AG08395 (cell line): ENCODE measurements around the gene MBTPS1.
A peak's percentile ranks its signal among the peaks of the same experiment; 100 is the strongest.

Experiments used
- DNase-seq: peaks from one replicate; pipeline ENCODE4 v3.0.0; 2012; ENCODE audit warnings: mixed read lengths, low spot score

Gene MBTPS1

GRCh38 chr16:84074721-84075120, 42.0 kb downstream of the MBTPS1 start:
- DNase-seq: no peak

- no peak for DNase-seq
These were observed 44.7 kb downstream of the MBTPS1 start for GRCh38 chr16:84072014-84072413.

- no peak for DNase-seq
These were observed 45.6 kb downstream of the MBTPS1 start for GRCh38 chr16:84071121-84071520.

- no peak for DNase-seq
These were observed 47.2 kb downstream of the MBTPS1 start for GRCh38 chr16:84069540-84069939.

GRCh38 chr16:84068783-84069462, 47.8 kb downstream of the MBTPS1 start:
- DNase-seq: no peak

GRCh38 chr16:84068041-84068440, 48.7 kb downstream of the MBTPS1 start:
- no peak for DNase-seq

GRCh38 chr16:84067640-84068039, 49.1 kb downstream of the MBTPS1 start:
- DNase-seq: no peak

GRCh38 chr16:84065536-84066132, 51.1 kb downstream of the MBTPS1 start:
- DNase-seq: peak; percentile 67

GRCh38 chr16:84063980-84064379, 52.8 kb downstream of the MBTPS1 start:
- no peak for DNase-seq

- peak; percentile 91 for DNase-seq
These were observed 53.8 kb downstream of the MBTPS1 start for GRCh38 chr16:84062734-84063640.

- no peak for DNase-seq
These were observed 55.4 kb downstream of the MBTPS1 start for GRCh38 chr16:84061236-84061819.

GRCh38 chr16:84059946-84060901, 56.5 kb downstream of the MBTPS1 start:
- DNase-seq: no peak

GRCh38 chr16:84059111-84059510, 57.6 kb downstream of the MBTPS1 start:
- DNase-seq: no peak

- DNase-seq: no peak
These were observed 58.1 kb downstream of the MBTPS1 start for GRCh38 chr16:84058664-84059063.

GRCh38 chr16:84058211-84058610, 58.5 kb downstream of the MBTPS1 start:
- DNase-seq: no peak

GRCh38 chr16:84056933-84057332, 59.8 kb downstream of the MBTPS1 start:
- DNase-seq: no peak

GRCh38 chr16:84055801-84056634, 60.7 kb downstream of the MBTPS1 start:
- no peak for DNase-seq

GRCh38 chr16:84055366-84055765, 61.4 kb downstream of the MBTPS1 start:
- DNase-seq: no peak

GRCh38 chr16:84054916-84055315, 61.8 kb downstream of the MBTPS1 start:
- no peak for DNase-seq

- no peak for DNase-seq
These were observed 62.5 kb downstream of the MBTPS1 start for GRCh38 chr16:84054271-84054670.
